HepG2 (cell line): Measurements from ENCODE around the gene SLC35D2. TPM values are rescaled to one million over a fixed set of nuclear protein-coding genes. Genes with fewer than 3 reads are reported as not detected.
"Not testable (repeated sequence)": the region's sequence is repeated elsewhere in the genome, so short reads cannot be mapped to it uniquely, and the experiment has no call there.

Source experiments
- ATAC-seq: fragments of 200-7000 bp; cut with Tn5 transposase; 3 replicates; pipeline ENCODE4 v1.9.1; 2020; ENCODE audit warnings: mild to moderate bottlenecking, moderate library complexity
- BruUV-seq: library from RNA; stranded (reverse); fragments of 400-500 nt; replicated peaks from 2 replicates; lab custom pipeline; 2021; lab: Mats Ljungman, UMichigan
- CTCF ChIA-PET: fragments of 300-600 bp; formaldehyde crosslinking; extraction: SDS; loops from one replicate; lab custom pipeline; 2021; ENCODE audit warnings: low total read pairs, inconsistent platforms, low intra/inter-chr PET ratio; lab: Yijun Ruan, JAX
- POLR2A ChIA-PET: fragments of 350-600 bp; sonication (Branson Sonifier 250); formaldehyde crosslinking; loops from one replicate; lab custom pipeline; 2020; ENCODE audit warnings: antibody characterized with exemption, inconsistent platforms; lab: Yijun Ruan, JAX
- DNase-seq: peaks from one replicate; pipeline ENCODE4 v3.0.0-alpha.2; 2015; ENCODE audit warnings: low spot score
- FAIRE-seq: peaks from 3 replicates; lab custom pipeline; 2011; peaks lifted over from hg19 to GRCh38; lab: Jason Lieb, UNC
- H2AFZ ChIP-seq: one replicate; pipeline ENCODE4 v1.6.1; 2011; ENCODE audit warnings: low read length, inconsistent platforms
- H3K27ac ChIP-seq: fragments of 300-600 bp; 3 replicates; pipeline ENCODE4 v1.8.0; 2011; ENCODE audit warnings: mixed run types, mild to moderate bottlenecking, mixed read lengths, low read length, inconsistent platforms; ENCODE audit not compliant: insufficient read depth; ENCODE audit errors: extremely low read length
- H3K27me3 ChIP-seq, 2 experiments: fragments of 200-600 bp in 1 of 2; 2 replicates in 1 of 2; 3 replicates in 1 of 2; pipeline versions ENCODE4 v1.6.0 to v1.8.0; 2011; ENCODE audit warnings: low read length in 2 of 2, mild to moderate bottlenecking in 2 of 2, moderate library complexity in 2 of 2, inconsistent platforms in 1 of 2; ENCODE audit not compliant: insufficient read depth in 2 of 2, control insufficient read depth in 1 of 2
- H3K36me3 ChIP-seq, 2 experiments: fragments of 200-600 bp in 1 of 2; replicated peaks in 1 of 2; 2 replicates in 1 of 2; 3 replicates in 1 of 2; pipeline versions ENCODE4 v1.5.1 to v1.8.0; 2011; ENCODE audit warnings: low read length in 2 of 2, inconsistent platforms in 1 of 2; ENCODE audit not compliant: insufficient read depth in 2 of 2, control insufficient read depth in 1 of 2
- H3K4me1 ChIP-seq: 2 replicates; pipeline ENCODE4 v1.5.1; 2012; ENCODE audit warnings: low read length, inconsistent platforms; ENCODE audit not compliant: insufficient read depth
- H3K4me2 ChIP-seq: 2 replicates; pipeline ENCODE4 v1.6.0; 2011; ENCODE audit warnings: low read depth, low read length, inconsistent platforms
- H3K4me3 ChIP-seq, 3 experiments: fragments of 200-600 bp in 1 of 3; sonication (generic), shearing (Covaris generic) in 1 of 3; replicated peaks in 1 of 3; 2 replicates each; pipeline ENCODE4 v1.5.1; 2011 to 2016; ENCODE audit warnings: low read length in 3 of 3, inconsistent platforms in 2 of 3, low read depth in 2 of 3, mild to moderate bottlenecking in 2 of 3, control low read depth in 1 of 3, mixed read lengths in 1 of 3; ENCODE audit not compliant: insufficient read depth in 1 of 3
- H3K79me2 ChIP-seq: one replicate; pipeline ENCODE4 v1.6.1; 2011; ENCODE audit warnings: low read length, inconsistent platforms; ENCODE audit not compliant: insufficient read depth
- H3K9ac ChIP-seq: 2 replicates; pipeline ENCODE4 v1.6.0; 2011; ENCODE audit warnings: mild to moderate bottlenecking, low read depth, low read length, inconsistent platforms; ENCODE audit not compliant: insufficient read depth
- H3K9me3 ChIP-seq: 2 replicates; pipeline ENCODE4 v1.5.1; 2012; ENCODE audit warnings: mild to moderate bottlenecking, low read length
- H4K20me1 ChIP-seq: 2 replicates; pipeline ENCODE4 v1.6.0; 2011; ENCODE audit warnings: inconsistent platforms, mild to moderate bottlenecking, low read length, moderate library complexity; ENCODE audit not compliant: insufficient read depth
- ZNF121 ChIP-seq: sonication (generic); formaldehyde crosslinking; IDR thresholded peaks from 2 replicates; pipeline ENCODE4 v1.5.0; 2020; ENCODE audit warnings: mild to moderate bottlenecking, missing genetic modification reagents
- WGBS: methylation state at CpG from one replicate; pipeline ENCODE4 v1.1.6; 2017; ENCODE audit warnings: low lambda C conversion rate; 5-methylcytosine and 5-hydroxymethylcytosine counted together
- in situ Hi-C: cut with HindIII; loops from 2 replicates; pipeline ENCODE4 v1.10.0; 2017; ENCODE audit warnings: low pct_unique_long_range_greater_than_20kb; ENCODE audit not compliant: extremely low pct_ligation_motif_present
- intact Hi-C: fragments of 100-400 bp; cut with micrococcal nuclease; formaldehyde crosslinking; loops from one replicate; pipeline ENCODE4 v1.10.0; 2022; ENCODE audit not compliant: unreplicated experiment
- polyA plus RNA-seq, 8 experiments: library from polyadenylated mRNA; depleted of rRNA in 3 of 8; stranded (reverse) in 7 of 8; unstranded in 1 of 8; fragments of >200 nt; fragmentation: Illumina TruSeq in 4 of 8; extraction: Trizol in 4 of 8; gene quantifications; 2 replicates each; pipeline versions ENCODE4 v1.2.1 to v1.2.3, GENCODE V29; 2011 to 2016; ENCODE audit warnings: low read depth in 4 of 8, missing spikeins in 1 of 8, mixed read lengths in 1 of 8; ENCODE audit not compliant: insufficient read depth in 1 of 8
- total RNA-seq, 5 experiments: library from RNA; depleted of rRNA; stranded (reverse); fragments of >200 nt; fragmentation: Illumina TruSeq; extraction: Trizol; gene quantifications; 2 replicates each; pipeline ENCODE4 v1.2.3, GENCODE V29; 2016; ENCODE audit warnings: low read depth in 1 of 5
- TF ChIP-seq, protein P1 (sequence below): sonication (generic); formaldehyde crosslinking; IDR thresholded peaks from 2 replicates; pipeline ENCODE4 v1.8.0; 2022; ENCODE audit warnings: missing genetic modification reagents, low read depth, mild to moderate bottlenecking, borderline replicate concordance
- TF ChIP-seq, protein P2 (sequence below), 2 experiments: fragments of 450-650 bp in 1 of 2; sonication (generic) in 1 of 2; formaldehyde crosslinking; IDR thresholded peaks; 2 replicates each; pipeline versions ENCODE4 v1.5.0 to v1.8.0; 2020 to 2022; ENCODE audit warnings: mild to moderate bottlenecking in 1 of 2, missing genetic modification reagents in 1 of 2

Gene SLC35D2
- total and polyA plus RNA-seq, 2 of the 13 experiments (the other 11 are each of a cell fraction or from before 2014, with no cell fraction given), result 96.2 to 103 TPM

DNA sequence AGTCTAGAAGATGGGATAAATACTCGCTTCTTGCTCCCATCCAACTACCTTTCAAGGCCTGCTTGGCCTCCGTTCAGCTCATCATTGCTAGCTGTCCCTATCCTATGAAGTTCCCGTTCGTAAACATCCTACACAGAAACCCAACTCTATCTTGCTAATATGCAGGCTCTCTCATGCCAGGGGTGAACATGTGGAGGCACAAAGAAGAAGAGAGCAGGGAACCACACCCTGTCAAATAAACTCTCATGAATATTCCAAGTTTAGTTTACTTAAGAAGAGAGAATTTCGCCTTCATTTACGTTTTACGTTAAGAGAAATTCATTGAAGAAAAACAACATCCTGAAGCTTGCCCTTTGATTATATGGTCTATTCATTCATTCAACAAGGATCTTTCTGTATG, 73.7 kb downstream of the SLC35D2 start:
- in situ Hi-C loops (no loop called here), intact Hi-C loops (loop anchor here (5.0 kb wide), 1 partner anchor 427 kb away; no protein-coding TSS in a partner anchor)
- TF ChIP-seq, protein P1, sequence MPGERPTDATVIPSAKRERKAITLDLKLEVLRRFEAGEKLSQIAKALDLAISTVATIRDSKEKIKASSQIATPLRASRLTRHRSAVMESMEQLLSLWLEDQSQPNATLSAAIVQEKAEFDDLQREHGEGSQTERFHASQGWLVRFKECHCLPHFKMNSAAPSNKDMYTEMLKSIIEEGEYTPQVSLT (CRISPR knock-in tag), result no peak
- Histone ChIP-seq H3K4me2 (no peak overlapping the region), H3K9me3 (peaks cover 12% of the 10 kb centered on the region), H3K27ac (no peak overlapping the region), H3K9ac (no peak overlapping the region), H3K79me2 (no peaks in the 10 kb centered on the region), H2AFZ (no peak overlapping the region), H3K4me1 (no peaks in the 10 kb centered on the region), H4K20me1 (no peaks in the 10 kb centered on the region), H3K27me3 (no peaks in the 10 kb centered on the region), H3K4me3 (no peak overlapping the region), H3K36me3 (no peaks in the 10 kb centered on the region)
- ChIA-PET POLR2A (no interaction called here), CTCF (no interaction called here)
- ATAC-seq, result no peak
- 68% methylated on average over 7 of the region's 7 CpGs for WGBS
- DNase-seq, result no peak
- BruUV-seq, result no TSS peak
- no peak for FAIRE-seq

GRCh38 chr9:96306958-96307357, 76.6 kb downstream of the SLC35D2 start:
- BruUV-seq, DNase-seq, ATAC-seq, in situ Hi-C loops, H3K4me2 ChIP-seq, FAIRE-seq, H3K9me3 ChIP-seq, H3K36me3 ChIP-seq, POLR2A ChIA-PET, CTCF ChIA-PET, H2AFZ ChIP-seq, H4K20me1 ChIP-seq, H3K4me1 ChIP-seq, H3K27me3 ChIP-seq, H3K4me3 ChIP-seq, H3K9ac ChIP-seq, H3K27ac ChIP-seq, H3K79me2 ChIP-seq: not testable (repeated sequence)
- intact Hi-C loops, result loop anchor here (5.0 kb wide), 1 partner anchor 430 kb away; no protein-coding TSS in a partner anchor
- TF ChIP-seq, protein P2, sequence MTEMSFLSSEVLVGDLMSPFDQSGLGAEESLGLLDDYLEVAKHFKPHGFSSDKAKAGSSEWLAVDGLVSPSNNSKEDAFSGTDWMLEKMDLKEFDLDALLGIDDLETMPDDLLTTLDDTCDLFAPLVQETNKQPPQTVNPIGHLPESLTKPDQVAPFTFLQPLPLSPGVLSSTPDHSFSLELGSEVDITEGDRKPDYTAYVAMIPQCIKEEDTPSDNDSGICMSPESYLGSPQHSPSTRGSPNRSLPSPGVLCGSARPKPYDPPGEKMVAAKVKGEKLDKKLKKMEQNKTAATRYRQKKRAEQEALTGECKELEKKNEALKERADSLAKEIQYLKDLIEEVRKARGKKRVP (CRISPR knock-in tag; IDR thresholded peaks at IDR 0.05), result peak in 1 of 2 experiments; percentile 66; a peak in 1 of 4 replicates
- TF ChIP-seq ZNF121 (CRISPR knock-in tag), result peak; percentile 69
- 77% methylated on average over 6 of the region's 6 CpGs for WGBS
